ENCODE data around the gene TRIM36.

Gene TRIM36

DNA sequence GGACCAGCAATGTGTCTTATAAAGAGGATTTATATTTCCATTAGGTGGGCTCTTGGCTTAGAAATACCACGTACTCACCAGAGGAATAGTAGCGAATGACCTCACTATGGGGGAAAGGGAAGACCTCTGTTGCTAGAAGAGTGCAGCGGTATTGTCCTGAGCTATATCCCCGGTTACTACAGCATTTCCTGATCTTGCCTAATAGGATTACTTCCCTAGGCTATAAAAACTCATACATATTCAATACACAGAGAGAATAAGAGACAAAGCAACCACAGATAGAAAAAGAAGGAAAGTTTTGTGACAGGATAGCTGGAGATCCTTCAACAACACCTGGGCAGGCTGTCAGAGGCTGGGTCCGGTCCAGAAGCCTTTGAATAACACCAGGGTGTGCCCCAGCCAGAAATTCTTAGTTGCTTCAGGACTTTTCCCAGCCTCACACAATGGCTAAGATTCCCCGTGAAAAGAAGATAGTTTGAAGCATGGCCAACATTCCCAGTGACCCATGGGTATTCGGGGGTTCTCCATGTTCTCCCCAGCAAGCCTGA is 85.4 kb downstream of the TRIM36 start:
- in situ Hi-C loops (cut with MboI; ENCODE audit: low sequenced_read_pairs), result no loop called here

DNA sequence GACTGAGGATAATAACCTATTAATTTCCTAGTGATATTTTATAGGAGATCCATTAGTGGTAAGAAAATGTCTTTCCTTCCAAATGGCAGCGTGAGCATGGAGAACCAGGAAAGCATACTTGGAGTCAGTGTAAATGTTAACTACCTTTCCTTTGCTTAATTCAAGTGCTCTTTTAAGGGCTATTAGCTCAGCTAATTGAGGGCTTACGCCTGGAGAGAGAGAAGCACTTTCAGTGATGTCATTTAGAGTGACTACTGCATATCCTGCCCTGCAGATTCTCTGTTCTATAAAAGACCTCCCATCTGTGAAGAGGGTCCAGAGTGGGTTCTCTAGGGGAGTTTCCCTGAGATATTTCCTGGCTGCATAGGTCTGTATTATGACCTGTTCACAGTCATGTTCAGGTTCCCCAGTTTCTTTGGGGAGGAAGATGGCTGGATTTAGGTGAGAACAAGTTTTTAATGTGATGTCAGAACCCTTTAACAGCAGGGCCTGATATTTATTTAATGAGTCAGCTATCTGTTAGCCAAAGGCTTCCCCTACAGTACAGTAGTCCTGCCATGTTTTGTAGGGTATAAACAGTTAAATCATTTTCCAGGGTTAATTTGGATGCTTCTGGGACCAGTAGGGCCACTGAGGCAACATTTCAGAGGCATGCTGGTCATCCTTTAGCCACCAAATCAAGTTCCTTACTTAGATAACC is 89.6 kb downstream of the TRIM36 start:
- in situ Hi-C loops (cut with MboI; ENCODE audit: low sequenced_read_pairs), result no loop called here
